NK-92 treated with Interleukin-12 subunit alpha and Interleukin-12 subunit beta, amount 100 ng/mL, for 24 hours (cell line): Measurements from ENCODE around the gene OPCML.

Source experiments
- DNase-seq: peaks from one replicate; lab custom pipeline; 2025; lab: John Stamatoyannopoulos, UW

Gene OPCML

DNA sequence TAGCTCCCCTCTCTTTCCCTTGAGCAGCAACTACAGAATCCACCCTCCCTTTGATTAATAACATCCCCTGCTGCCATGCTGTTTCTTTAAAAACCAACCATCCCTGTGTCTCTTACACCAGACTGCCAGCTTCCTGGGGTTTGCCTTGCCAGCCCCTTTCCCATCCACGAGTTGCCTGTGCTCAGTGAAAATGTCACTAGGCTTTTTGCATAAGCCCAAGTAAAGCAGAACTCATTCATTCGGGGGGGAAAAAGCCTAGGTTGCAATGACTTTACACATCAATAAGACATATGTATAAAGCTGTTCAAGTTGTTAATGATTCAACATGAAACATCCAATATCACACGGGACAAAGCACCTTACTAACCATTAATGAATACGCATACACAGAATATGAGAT lies 398.7 kb downstream of the OPCML start:
- DNase-seq, result no peak

DNA sequence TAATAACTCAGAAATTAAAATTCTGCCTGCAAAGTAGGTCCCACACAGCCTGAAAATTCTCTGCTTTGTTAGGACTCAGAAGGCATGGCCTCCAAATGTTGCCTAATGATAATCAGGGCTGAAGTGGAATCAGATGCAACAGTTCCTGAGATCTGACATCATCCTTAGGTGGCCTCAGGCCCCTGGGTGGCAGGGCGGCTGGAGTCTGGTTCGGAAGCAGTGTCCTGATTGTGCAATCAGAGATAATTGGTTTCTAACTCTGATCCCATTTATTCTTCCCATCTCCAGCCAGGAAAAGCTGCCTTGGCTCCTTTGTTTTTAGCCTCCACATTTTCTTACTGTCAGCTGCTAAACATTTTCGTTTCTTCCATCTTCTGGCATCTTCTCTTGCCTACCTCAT lies 399.3 kb downstream of the OPCML start:
- DNase-seq, result no peak

DNA sequence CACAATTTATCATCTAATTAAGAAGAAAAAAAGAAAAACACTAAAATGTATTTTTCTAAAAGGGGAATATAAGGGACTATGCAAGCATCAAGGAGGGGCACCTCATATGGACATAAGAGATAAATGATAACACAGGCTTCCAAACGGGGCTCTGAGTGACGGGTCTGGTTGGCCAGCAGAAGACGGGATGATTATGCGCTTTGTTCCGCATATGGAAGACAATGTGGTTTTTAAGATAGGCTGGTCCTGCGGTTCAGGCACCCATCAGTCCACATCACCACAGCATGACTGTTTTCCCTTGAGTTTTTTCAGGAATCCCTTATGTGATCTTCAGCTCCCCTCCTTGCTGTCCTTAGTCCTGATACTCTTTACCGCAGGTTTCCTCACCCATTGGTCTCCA lies 404.6 kb downstream of the OPCML start:
- no peak for DNase-seq

DNA sequence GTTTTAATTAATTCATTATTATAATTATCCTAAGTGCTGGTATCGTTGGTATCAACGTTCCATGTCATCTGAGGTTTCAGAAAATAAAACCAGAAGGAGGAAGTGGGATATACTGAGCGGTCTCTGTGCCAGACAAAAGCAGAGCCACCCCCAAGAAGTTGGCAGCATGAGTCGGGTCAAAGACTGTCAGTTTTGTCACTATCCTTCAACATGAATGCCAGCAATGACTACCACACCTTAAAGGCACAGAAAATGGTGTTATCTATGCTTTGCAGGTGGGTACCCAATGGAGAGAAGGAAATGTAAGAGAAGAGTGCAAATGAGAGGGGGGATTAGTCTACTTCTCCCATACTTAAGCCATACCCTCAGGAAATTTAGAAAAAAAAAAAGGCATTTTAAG lies 408.5 kb downstream of the OPCML start:
- DNase-seq, result no peak

DNA sequence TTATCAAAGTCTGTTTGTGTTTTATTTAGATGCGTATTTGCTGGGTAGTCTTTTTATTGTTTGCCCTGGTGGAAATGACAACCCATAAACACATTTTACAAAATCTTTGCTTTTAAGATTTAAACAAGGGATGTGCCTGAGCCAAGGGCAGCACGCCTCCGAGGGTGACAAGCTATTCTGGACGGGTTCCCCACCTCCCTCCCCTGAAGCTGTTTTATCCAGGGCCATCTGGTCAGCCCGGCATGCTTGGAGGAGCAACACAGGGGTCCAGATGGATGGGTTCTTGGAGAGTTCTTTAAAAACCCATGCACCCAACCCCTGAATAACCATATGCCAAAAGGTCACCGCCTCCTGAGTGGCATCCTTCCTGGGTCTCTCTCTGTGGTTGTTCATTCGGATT lies 408.9 kb downstream of the OPCML start:
- no peak for DNase-seq

DNA sequence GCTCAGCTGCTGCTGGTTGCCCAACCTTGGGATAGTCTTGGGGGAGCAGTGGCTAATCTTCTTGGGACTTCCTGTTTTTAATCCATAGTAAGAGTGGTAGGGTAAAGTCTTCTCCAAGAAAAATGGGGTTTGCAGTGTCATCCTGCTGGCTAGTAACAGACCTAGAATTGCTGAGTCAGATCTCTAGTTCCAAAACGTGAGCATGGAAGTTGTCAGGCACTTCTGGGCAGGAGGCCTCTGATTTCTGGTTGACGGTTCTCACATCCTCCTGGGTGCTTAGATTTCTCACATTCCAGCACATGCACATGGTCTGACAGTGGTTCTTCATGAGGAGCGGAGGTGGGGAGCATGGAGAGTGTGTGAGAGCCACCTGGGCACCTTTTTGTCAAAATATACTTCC lies 410.0 kb downstream of the OPCML start:
- no peak for DNase-seq

DNA sequence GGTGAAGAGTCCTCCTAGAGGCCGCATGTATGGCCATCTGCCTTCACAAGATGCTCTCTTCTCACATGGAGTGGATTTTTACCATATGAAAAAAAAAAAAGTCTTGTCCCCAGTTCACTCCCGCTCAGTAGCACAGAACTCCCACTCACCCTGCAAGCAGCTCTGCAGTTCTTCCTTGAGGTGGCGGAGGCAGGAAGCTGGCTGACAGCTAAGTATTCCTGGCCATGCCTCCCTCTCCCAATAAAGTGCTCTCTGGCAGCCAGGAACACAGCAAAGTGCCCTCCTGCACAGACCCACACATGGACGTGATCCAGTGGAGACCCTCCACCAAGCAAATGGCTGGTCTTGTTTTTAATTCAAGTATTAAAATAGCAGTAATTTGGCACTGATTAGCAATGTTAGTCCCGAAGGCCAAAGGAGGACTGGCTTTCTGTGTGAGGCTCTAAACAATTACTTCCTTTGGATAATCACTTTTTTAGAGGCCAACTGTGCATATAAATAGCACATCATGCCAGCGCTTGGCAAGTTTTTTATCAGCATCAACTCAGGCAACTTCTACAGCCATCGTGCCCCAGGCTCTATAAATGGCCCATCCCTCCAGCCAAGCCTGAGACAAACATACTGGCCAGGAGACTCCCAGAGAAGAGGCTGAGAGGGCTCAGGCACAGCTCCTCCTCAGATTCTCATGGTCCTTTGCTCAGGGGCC lies 413.6 kb downstream of the OPCML start:
- no peak for DNase-seq

DNA sequence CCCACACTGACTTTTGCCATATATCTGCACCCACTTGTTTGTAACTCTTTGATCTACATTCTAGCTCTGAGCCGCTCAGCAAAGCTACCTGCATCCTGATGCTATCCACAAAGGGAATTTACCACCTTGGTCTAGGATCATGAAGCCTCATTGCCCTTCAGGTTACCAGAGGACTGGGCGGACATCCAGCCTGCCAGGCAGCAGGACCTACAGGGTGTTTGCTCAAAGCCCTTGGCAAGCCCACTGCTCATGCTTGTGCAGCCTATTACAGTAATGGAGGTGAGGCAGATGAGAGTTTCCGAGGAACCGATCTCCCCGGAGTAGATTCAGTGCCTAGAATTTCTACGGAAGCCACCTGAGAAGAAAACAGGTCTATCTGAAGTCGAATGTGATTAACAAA lies 417.2 kb downstream of the OPCML start:
- no peak for DNase-seq

DNA sequence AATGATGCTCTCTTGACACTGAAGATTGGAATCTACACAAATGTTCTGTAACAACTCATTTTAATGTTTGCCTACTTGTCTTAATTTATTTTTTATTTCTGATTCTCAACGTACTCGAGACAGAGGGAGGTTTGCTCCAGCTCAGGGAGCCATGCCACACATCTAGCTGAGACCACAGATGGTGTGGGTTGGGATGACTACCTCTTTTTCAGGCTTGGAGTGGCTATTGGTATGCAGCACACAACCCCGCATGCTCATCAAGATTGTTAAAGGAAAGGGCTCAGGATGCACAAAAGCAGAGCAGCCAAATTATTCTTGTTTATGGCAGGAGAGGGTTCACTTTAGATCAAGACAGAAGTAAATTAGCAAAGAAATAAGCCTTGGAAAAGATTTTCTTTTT lies 424.5 kb downstream of the OPCML start:
- DNase-seq, result no peak

DNA sequence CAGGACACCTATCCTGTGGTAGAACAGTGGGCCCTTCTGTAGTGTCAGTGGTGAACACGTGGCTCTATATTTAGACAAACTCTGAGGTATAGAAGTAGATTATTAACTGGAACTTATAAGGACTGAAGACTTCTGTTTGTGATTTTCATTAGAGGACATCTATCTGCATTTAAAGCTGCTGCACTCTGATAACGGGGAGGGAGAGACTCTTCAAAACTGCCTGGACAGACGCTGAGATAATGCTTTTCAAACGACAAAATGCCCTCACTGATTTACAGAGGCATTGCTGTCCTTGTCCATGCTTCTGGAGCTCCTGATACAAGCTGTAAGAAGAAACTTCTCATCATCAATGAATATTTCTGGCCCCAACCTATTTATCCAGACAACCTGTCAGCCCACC lies 425.2 kb downstream of the OPCML start:
- DNase-seq, result no peak

DNA sequence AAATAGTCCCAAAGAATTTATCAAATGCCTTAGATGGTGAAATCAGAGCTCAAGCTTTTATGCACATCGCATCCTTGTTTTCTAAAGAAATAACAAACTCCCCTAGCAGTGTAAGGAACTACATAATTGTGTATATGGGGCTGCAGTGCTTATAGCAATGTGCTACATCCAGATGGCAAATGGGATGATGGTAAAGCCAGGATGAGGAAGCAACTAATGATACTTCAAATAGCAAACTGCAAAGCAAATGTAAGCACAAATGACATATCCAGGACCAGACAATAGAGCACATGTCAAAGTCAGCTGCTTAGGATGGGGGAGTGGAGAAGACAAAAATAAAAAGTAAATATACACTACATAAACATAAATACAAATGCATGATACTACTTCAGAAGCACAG lies 425.9 kb downstream of the OPCML start:
- DNase-seq, result no peak

DNA sequence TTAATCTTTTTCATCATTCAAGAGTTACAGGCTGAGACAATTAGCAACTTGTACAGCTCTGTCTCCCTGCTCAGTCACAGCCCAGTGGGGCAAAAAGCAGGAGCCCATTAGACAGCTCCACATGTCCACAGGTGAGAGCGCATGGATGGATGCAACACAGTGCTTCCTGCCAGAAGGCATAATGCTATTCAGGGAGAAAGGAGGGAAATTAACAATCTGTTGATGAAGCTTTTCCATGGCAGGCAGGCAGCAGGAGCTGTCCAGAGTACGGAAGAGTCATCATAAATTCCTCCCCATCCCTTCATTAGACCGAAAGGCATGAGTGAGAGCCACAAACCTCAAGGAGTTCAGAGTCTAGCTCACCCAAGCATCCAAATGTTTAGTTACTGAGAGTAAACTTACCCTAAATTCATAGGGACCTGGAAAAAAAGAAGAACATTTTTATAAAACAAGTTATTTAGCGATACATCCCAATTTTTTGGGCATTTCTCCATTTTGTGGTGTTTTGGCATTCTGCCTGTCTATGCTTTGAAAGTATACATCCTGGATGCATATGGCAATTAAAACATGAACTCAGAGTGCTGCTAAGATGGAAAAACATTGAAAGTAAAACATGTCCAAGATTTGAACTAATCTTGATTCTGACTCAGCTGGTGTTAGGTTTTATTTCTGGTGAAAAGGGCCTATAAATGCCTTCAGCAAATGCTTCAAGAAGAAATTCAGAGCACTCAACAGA lies 428.1 kb downstream of the OPCML start:
- no peak for DNase-seq

DNA sequence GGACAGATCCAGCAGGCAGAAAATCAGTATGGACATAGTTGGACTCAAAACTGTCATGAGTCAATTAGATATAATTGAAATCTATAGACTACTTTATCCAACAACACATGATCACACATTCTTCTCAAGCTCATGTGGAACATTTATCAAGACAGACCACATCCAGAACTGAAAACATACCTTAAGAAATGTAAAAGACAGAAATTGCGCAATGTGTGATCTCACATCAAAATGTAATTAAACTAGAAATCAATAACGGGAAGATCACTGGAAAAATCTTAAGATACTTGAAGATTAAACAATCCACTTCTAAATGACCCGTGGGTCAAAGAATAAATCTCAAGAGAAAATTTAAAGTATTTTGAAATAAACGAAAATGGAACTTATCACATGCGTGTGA lies 435.3 kb downstream of the OPCML start:
- no peak for DNase-seq

DNA sequence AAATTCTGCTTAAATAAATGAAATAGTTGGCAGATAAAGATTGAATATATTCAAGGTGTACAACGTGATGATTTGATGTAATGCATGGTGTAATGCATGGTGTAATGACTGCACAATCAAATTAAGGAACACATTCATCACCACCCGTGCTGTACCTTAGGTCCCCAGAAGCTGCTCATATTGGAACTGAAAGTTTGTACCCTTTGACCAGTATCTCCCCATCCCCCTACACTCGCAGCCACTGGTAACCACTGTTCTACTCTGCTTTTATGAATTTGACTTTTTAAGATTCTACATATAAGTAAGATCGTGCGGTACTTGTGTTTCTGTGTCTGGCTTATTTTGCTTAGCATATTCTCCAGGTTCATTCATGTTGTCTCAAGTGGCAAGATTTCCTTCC lies 445.8 kb downstream of the OPCML start:
- DNase-seq, result no peak

DNA sequence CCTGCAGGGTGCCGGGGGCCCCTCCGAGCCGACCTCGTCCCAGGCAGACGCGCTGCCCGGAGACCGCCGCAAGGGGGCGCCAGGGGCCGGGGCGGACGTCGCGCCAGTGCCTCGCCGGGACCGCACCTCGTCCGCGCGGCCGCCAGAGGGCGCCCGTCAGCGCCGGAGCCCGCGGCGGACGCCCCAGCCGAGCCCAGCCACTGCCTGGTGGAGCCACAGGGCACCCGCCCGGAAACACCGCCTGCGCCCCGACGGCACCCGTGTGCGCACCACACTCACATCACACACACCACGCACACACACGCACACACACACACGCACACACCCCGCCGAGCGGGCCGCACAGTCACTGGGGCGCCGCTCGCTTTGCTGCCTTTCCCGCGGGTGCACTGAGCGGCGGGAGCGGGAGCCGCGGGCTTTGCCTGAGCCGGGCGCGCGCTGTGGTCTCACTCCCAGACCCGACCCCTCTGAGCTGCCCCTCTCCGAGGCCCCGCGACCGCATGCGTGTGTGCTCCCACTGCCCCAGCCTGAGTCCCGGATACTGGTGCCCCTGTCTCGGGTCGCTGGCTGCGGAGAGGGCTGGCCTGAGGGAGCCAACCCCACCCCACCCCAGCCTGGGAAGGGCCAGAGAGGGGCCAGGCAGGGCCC lies 449.3 kb downstream of the OPCML start:
- no peak for DNase-seq

DNA sequence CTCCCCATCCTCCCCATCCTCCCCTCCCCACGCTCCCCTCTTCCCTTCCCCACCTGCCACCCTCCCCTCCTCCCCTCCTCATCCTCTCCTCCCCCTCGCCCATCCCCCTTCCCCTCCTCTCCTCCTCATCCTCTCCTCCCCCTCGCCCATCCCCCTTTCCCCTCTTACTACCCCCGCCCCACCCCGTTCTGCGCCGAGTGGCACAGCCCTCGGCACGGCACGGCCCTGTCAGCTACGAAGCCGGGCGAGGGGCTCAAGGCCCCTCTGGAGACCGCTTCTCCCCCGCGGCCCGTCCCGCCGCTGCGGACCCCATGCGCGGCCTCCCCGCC lies 449.9 kb downstream of the OPCML start:
- DNase-seq, result no peak

DNA sequence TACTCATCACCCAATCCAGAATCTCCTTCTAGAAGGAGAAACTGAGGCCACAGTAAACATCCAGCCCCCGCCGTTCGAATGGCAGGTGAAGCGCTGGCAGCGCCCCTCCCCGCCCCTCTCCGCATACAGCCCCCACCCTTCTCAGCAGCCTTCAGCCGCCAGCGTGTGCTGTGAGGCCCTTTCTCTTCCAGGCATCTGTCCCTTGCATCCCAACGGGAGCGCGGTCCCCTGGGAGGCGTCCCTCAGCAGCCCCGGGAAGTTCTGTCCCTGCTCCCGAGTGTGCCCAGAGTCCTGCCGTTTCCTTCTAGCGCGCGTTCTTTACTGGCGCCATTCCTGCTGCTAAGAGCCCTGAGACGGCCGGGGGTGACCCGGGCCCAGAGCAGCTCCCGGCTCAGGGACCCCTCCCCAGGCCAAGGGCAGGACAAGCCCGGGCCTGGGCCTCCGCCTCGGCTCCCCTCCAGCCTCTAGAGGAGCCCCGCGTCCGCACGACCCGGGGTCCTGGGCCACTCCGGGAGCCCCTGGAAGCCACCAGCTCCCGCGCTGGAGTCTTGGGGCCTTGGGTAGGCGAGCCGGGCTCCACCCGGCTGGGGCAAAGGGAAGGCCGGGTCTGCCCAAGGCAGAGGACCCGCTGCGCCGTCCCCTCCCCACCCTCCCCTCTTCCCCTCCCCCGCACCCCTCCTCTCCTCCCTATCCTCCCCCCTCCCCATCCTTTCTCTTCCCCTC lies 450.4 kb downstream of the OPCML start:
- DNase-seq, result no peak

DNA sequence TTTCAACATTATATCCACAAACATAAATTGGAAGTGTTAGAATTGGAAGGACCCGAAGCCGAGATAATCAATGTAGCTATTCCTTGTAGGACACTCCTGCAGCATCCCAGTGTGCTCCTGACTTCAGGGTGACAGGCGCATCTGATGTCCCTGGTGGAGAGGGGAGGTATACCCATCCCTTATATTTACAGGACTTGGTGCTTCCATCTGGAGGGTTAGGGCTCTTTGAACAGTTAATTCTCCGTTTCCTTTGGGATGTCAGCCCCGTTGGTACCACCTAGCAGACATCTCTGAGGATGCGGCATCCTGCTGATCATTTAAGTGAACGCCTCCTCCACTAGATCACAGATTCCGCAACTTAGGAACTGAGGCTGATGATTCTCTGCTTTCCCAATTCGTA lies 451.3 kb downstream of the OPCML start:
- DNase-seq, result no peak

DNA sequence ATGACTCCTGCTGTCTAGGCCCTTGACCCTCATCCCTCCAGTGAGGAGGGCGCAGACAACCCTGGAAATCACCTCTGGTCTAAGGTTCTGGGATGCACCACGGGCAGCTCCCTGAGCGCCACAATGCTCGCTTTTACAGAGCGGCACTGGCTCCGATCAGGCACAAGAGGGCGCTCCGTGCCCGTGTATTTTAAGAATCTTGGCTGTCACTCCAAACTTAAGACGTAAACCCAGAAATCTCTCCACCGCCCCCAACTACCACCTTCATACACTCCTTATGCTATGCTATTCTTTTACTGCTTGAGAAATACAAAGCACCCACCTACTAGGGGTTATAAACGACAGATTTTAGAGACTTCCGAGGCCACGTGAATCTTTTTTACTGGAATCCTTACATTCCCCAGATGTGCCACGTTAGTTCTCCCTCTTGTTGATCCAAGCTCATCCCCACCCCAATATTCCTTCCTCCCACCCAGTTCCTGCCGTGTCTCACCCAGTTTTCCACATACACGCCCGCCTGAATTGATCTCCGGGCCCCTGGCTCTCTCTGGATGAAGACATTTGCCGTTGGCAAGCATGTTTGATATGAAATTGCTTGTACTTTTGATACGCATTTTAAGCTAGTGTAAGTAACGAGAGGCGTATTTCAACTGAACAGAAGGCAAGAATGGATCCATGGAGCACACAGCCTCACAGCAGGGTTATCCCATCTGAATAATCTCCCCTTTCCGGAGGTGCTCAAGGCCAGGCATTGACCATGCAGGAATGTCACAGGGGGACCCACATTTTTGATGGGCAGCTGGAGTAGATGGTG lies 453.5 kb downstream of the OPCML start:
- no peak for DNase-seq

DNA sequence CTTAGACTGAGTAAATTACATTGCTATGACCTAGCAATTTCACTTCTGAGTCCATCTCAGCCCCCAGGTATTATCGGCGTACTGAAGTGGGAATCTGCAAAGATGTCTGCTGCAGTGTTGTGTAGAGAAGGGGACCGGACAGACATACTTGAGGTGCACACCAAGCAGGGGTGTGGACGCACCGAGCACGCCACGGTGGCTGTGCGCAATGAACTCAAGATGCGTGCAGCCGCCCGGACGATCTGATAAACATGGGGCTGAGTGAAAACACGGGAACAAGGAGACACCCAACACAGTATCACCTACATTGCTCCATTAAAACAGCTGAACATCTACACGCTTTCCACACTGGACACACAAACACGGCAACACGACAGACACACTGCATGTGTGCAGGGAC lies 454.3 kb downstream of the OPCML start:
- no peak for DNase-seq

DNA sequence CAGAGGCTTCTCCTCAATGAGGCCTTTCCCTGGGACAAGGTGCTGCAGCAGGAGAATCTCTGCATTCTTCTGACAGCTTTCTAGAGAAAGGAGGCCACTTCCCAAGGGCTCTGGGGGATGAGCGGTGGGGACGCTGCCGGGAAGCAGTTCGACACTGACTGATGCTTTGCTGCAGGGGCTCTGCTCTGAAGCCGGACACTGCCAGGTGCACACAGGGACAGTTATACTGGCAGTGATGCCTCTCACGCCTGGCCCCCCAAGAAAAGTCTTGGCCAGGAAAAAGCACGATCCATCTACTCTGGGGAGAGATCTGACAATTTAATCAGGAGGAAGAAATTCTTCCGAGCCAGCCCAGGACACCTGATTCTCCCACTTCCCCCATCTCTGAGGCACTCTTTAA lies 456.9 kb downstream of the OPCML start:
- no peak for DNase-seq
